ENCODE data around the gene TAOK3. TPM values are rescaled to one million over a fixed set of nuclear protein-coding genes. Genes with fewer than 3 reads are reported as not detected.
A peak's percentile ranks its signal among the peaks of the same experiment; 100 is the strongest.
"Not testable (repeated sequence)": the region's sequence is repeated elsewhere in the genome, so short reads cannot be mapped to it uniquely, and the experiment has no call there.

TAOK3 gene
- total and polyA plus RNA-seq, 9 of the 15 experiments (the other 6 are each of a cell fraction or from before 2014, with no cell fraction given) = 24.3 to 83.5 (median 47.1) TPM

DNA sequence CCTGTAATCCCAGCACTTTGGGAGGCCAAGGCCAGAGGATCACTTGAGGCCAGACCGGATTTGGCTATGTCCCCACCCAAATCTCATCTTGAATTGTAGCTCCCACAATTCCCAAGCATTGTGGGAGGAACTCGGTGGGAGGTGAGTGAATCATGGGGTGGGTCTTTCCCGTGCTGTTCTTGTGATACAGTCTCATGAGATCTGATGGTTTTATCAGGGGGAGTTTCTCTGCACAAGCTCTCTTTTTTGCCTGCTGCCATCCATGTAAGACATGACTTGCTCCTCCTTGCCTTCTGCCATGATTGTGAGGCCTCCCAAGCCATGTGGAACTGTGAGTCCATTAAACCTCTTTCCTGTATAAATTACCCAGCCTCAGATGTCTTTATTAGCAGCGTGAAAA, 18.2 kb downstream of the TAOK3 start:
- TF ChIP-seq, protein P1, sequence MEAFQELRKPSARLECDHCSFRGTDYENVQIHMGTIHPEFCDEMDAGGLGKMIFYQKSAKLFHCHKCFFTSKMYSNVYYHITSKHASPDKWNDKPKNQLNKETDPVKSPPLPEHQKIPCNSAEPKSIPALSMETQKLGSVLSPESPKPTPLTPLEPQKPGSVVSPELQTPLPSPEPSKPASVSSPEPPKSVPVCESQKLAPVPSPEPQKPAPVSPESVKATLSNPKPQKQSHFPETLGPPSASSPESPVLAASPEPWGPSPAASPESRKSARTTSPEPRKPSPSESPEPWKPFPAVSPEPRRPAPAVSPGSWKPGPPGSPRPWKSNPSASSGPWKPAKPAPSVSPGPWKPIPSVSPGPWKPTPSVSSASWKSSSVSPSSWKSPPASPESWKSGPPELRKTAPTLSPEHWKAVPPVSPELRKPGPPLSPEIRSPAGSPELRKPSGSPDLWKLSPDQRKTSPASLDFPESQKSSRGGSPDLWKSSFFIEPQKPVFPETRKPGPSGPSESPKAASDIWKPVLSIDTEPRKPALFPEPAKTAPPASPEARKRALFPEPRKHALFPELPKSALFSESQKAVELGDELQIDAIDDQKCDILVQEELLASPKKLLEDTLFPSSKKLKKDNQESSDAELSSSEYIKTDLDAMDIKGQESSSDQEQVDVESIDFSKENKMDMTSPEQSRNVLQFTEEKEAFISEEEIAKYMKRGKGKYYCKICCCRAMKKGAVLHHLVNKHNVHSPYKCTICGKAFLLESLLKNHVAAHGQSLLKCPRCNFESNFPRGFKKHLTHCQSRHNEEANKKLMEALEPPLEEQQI (IDR thresholded peaks at IDR 0.05) = peak; percentile 89
- TF ChIP-seq, protein P2, sequence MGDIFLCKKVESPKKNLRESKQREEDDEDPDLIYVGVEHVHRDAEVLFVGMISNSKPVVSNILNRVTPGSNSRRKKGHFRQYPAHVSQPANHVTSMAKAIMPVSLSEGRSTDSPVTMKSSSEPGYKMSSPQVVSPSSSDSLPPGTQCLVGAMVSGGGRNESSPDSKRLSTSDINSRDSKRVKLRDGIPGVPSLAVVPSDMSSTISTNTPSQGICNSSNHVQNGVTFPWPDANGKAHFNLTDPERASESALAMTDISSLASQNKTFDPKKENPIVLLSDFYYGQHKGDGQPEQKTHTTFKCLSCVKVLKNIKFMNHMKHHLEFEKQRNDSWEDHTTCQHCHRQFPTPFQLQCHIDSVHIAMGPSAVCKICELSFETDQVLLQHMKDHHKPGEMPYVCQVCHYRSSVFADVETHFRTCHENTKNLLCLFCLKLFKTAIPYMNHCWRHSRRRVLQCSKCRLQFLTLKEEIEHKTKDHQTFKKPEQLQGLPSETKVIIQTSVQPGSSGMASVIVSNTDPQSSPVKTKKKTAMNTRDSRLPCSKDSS (IDR thresholded peaks at IDR 0.05; ENCODE audit: low read depth, partially characterized antibody) = peak; percentile 64
- TF ChIP-seq TRIM24 (IDR thresholded peaks at IDR 0.05) (peak; percentile 19 to 72; a peak in 3 of 4 replicates), ZEB2 (IDR thresholded peaks at IDR 0.05) (0 out of 2 replicates have a peak, but pooled peaks have one; percentile 28), ZNF431 (CRISPR knock-in tag; IDR thresholded peaks at IDR 0.05) (peak; percentile 100), CC2D1A (IDR thresholded peaks at IDR 0.05) (peak; percentile 72; the same call in 1 of the 2 replicates)
- FAIRE-seq; H4K20me1 ChIP-seq (replicated peaks; ENCODE audit: control insufficient read depth, insufficient read depth, low read length); H3K27me3 ChIP-seq (ENCODE audit: control insufficient read depth in 2 of 2, insufficient read depth in 2 of 2, low read length in 2 of 2); intact Hi-C loops (cut with micrococcal nuclease); BruUV-seq (replicated peaks); CTCF ChIA-PET (ENCODE audit: low intra/inter-chr PET ratio); H3K27ac ChIP-seq (ENCODE audit: extremely low read depth, low read depth, low read length); DNase-seq (ENCODE audit: extremely low read depth in 1 of 4, low spot score in 3 of 4); H3K4me2 ChIP-seq (ENCODE audit: insufficient read depth, low read length); H3K4me3 ChIP-seq; ATAC-seq; H2AFZ ChIP-seq (ENCODE audit: low read depth, low read length); H3K9me1 ChIP-seq (ENCODE audit: control insufficient read depth, insufficient read depth, low read length); H3K9ac ChIP-seq (ENCODE audit: insufficient read depth in 1 of 2, low read depth in 2 of 2, low read length in 2 of 2): not testable (repeated sequence)
- H3K9me3 ChIP-seq (replicated peaks; ENCODE audit: control insufficient read depth, insufficient read depth, low read depth, low read length) = peaks cover 17% of the 10 kb centered on the region
- peaks cover 91% of the 10 kb centered on the region for H3K79me2 ChIP-seq (ENCODE audit: control insufficient read depth, insufficient read depth, low read length)
- H3K36me3 ChIP-seq (ENCODE audit: control insufficient read depth, insufficient read depth, low read length) = peaks cover 29% of the 10 kb centered on the region
- 85% methylated on average over 4 of the region's 4 CpGs for WGBS (ENCODE audit: insufficient coverage, low coverage, missing lambda C conversion rate)
- in situ Hi-C loops (cut with MboI) = loop anchor here (25.0 kb wide), 1 partner anchor 167 kb away; no protein-coding TSS in a partner anchor
- peaks cover 0 to 12% of the 10 kb centered on the region in 2 experiments; a peak in 4 of 5 replicates for H3K4me1 ChIP-seq (replicated peaks in 1 of 2; ENCODE audit: control insufficient read depth in 2 of 2, insufficient read depth in 2 of 2, low read length in 2 of 2)
- POLR2A ChIA-PET = interaction anchor here (0.6 to 1.2 kb wide), 3 partner anchors 12 to 217 kb away, joined by 3 read pairs; no protein-coding TSS in a partner anchor

Data from K562 (cell line).